ENCODE results near the gene COL18A1.
"Not testable (repeated sequence)": the region's sequence is repeated elsewhere in the genome, so short reads cannot be mapped to it uniquely, and the experiment has no call there.

The COL18A1 gene

DNA sequence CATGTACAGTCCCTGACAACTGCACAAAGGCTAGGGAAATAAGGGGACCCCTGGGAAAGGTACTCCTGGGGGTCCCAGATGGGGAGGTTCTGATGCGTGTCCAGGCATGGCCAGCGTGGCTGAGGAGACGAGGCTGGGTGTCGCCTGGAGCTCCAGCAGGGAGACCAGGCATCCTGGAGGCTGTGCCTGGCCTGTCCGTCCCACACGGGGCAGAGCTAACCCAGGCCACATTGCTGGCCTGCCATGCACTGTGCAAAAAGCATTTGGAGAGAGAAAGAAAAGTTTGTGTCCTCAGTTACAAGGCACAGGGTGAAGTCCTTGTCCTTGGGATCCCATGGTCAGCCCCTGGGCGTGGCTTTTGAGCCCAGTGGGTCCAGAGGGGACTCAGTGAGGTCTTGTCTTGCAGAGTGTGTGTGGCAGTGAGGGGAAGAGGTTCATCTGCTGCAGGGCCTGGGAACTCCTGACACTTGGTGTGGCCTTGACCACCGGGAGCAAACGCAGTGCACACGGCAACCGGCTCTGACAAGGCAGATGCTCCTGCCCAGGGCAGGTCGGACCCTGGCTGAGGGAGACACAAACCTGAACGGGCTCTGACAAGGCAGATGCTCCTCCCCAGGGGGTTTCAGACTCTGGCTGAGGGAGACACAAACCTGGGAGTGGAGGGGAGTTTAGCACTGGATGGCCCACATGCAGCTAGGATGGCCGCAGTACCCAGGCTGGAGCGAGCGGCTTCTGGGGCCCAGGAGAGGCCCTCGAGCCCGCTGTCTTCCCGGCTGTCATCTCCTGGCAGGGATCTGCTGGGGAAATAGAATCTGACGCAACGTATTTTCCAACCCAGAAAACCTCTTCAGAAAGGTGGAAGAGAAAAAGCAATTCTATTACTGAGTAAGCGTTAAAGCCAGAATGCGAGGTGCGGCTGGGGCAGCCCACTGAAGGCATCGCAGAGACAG, 37.3 kb upstream of the COL18A1 start:
- no peak for DNase-seq

DNA sequence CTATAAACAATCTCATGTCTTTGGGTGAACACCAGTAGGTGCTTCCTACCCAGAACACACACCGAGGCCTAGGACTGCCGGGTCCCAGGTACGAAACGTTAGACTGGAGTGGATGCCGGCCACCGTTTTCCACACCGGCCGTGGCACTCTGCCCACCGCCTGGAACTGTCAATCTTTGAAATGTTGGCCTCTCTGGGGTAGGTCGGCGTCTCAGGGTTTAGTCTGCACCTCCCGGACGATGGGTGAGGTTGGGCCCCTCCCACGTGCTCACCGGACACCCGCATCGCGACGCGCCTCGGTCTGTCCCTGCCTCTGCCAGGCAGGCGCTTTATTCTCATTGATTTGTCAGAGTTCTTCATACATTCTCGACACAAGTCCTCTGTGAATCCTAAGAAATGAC, 35.9 kb upstream of the COL18A1 start:
- DNase-seq = not testable (repeated sequence)

DNA sequence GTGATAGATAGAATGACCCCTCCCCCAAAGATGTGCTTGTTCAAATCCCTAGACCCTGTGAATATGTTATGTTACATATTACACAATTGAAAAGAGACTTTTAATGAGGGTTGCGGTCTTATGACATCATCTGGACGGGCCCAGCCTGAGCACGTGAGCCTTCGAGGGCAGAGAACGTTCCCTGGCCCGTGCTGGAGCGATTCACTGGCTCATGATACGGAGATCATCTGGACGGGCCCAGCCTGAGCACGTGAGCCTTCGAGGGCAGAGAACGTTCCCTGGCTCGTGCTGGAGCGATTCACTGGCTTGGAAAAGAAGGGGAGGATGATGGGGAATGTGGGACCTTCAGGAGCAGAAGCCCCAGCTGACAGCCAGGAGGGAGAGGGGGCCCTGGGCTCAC, 34.4 kb upstream of the COL18A1 start:
- DNase-seq = no peak

DNA sequence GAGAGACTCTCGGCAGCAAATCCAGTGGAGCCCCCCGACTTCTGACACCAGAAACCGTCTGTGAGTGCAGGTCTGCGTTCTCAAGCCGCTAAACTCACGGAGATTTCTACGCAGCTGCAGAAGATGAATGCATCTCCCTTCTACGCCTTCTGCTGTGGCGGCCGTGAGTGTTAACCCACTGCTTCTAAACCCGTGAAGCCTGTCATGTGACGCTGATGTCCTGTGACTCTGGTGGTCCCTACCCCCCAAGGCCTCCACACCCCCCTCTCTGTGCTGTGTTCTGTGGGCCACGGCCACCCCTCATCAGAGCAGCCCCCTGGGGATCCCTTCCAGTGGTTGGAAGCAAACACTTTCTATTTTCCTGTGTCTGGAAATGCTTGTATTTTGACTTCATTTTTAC, 33.9 kb upstream of the COL18A1 start:
- no peak for DNase-seq

DNA sequence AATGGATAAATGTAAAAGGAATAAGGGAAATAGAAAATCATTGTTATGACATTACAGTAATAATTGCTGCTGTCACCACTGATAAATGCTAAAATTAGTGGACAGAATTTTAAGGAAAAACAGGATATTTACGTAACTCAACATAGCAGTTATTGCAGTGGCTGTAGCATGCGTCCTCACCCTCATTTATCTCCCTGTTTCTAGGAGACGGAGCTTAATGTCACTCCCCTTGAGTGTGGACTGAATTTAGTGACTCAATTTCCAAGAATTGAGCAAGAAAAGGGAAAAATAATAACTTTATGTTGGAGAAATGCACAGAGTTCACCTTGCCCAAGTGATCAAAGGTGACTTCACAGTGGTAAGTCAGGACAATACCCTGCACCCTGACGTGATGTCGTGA, 33.3 kb upstream of the COL18A1 start:
- DNase-seq = no peak

DNA sequence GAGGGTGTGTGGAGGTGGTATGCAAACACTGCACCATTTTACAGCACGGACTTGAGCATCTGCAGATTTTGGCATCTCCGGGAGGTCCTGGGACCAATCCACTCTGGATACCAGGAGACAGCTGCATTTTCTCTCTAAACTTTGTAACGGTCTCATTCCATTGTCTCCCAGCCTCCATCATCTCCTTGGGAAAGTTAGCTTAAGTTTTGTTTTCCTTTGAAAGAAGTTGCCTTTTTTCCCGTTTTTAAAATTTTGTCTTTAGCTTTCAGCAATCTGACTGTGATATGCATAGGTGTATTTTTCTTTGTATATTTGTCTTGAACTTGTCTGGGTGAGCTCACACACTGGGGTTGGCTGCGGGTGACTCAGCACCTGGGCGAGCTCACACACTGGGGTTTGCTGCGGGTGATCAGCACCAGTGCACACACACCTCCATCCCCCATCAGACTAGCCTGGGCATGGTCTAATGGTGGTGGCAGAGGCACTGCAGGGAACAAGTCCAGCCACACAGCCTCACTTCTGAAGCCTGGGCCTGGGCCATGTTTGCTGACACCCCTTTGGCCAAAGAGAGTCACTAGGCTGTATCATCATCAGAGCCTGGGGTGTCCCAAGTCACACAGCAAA, 32.1 kb upstream of the COL18A1 start:
- no peak for DNase-seq

DNA sequence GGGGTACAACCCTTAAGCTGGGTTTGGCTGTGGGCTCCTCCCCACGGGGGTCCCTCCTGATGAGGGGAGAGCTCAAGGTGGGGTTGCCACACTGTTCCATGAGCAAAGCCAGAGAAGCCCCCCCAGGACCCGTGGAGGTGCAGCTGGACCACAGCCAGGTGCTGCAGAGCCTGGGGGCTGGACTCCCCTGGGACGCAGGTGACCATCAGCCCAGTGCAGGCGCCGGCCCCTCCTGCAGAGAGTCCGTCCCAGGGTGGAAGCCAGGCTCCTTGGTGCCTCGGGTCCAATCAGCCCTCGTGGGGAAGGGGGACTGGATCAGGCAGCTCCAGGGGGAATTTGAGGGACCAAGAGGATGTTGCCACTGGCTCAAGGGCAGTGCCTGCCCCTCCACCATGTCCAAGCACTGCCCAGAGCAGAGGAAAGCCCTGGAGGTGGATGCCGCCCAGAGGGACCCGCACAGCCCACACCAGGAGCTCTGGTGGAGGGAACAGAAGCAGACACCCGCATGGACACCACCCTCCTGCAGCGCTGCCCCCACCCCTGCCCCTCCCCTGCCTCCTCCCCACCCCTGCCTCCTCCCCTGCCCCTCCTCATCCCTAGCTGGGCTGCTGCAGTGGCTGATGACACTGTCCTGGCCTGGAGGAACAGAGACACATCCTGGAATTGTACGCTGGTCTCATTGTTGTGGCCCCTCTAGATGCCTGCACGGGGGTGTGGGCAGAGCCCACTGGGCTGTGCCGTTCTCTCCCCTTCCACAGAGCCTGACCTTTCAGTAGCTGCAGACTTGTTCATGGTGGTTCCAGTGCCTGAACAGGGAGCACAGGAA, 30.8 kb upstream of the COL18A1 start:
- DNase-seq = no peak

DNA sequence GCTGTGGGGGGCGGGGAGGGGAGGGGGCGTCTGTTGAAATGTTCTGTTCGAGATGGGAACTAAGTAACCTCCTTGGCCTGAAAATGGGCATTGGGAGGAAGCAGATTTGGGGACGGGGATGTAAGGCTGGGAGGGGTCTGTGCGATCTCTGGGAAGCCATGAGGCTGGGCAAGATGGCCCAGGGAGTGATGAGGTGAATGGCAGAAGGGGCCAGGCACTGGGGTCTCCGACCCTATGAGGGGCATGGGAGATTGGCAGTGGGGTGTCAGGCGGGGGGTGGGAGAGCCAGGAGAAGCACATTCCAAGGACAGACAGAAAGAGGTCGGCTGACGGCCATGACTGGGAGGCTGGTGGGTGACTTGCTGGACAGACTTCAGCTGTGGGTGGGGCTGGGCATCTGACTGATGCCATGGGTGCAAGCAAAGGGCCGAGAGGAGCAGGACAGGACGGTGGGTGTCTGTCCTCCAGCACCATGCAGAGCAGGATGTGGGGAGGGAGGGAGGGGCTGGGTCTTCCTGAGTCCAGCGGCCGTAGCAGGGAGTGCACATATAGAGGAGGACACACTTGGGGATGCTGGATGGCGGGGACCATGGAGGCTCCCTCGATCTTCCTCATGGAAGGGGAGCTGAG, 30.0 kb upstream of the COL18A1 start:
- no peak for DNase-seq

DNA sequence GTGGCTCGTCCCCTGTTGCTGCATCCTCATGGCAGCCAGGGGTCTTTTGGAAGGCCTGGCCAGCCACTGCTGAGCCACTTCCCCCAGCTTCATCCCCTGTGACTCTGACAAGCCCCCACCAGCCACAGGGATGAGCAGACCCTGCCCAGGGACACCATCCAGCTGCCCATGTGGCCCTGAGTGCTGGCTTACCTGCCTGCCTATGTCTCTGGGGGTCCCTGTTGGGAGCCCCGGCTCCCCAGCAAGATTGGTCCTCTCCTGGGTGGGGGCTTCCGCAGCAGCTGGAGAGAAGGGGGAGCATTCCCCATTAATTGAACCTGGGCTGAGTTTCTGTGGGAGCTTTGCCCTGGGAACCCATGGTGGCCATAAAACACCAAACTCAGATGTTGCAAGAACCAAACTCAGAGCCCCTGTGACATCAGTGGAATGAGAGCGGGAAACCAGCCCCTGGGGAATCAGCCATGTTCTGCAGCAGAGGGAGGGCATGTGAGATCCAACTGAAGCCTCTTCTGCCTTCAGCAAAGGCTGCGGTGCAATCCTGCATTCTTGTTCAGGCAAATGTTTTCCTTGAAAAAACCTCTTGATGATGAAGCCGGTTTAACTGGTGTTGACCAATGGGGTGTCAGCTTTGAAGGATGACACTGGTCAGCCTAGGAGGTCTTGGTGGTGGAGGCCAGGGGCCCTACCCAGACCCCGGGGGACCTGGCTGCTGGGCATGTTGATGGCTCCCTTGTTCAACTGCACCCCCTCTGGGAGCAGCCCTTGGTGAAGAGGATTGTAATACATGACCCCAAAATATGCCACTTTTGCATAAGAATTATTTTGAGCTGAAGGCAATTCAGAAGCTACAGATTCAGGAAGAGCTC, 28.3 kb upstream of the COL18A1 start:
- no peak for DNase-seq

DNA sequence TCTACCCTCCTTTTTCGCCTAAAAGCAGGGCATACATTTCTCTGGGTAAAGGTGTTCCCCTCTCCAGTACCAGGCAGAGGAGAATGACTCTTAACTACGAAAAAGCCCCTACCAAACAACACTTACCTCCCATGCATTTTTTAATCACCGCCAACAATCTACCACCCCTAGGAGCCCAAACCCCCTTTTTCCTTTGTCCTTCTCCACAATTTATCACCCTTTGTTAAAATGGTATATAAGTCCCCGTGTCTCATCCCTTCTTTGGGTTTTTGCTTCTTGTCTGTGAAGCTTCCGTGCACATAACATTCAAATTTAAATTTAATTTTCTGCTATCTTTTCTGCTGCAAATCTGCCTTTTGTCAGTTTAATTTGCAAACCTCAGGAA, 27.6 kb upstream of the COL18A1 start:
- DNase-seq = no peak

DNA sequence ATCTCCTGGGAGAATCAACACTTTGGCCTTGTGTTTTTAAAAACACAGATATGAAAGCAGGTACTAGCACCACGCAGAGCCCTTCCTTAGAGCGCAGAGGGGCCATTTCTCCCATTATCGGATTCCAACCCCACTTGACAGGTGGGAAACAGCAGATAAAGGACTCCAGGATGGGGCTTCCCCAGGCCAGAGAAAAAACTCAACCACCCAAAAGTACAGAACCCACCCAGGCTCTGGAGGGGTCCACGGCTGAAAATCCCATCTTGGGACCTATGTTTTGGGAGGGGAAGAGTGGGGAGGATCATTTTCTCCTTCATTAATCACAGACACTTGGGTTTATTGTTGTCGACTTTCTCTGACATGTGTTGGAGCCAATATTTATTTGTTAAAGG, 27.1 kb upstream of the COL18A1 start:
- DNase-seq = no peak

DNA sequence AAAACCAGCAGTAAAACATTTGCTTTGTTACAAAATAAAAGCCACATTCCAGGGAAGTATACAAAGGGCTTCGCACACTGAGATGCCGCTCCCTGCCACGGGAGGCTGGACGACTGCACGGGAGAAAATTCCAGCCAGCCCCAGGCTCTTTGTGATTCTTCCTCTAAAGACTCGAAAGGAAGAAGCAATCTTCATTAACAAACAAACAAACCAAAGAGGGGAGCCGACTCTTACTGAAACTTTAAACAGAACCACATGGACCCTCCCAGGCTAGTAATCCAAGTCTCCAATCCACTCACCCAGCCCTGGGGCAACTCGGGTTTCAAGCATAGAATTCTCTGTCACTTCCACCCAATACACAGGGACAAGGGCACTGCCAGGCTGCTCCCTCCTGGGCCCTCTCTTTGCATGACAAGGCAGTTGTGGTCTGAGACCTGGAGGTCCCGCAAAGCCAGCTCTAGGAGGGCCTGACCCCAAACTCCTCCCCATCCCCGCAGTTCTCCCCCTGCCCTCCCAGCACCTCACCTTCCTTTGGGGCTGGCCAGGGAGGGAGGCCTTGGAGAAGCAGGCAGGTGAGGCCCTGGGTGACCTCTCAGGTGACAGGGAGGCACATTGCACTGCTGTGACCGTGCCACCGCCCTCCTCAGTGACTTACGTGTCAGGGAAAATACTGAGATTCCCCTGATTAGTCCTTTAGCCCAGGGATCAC, 26.6 kb upstream of the COL18A1 start:
- no peak for DNase-seq

DNA sequence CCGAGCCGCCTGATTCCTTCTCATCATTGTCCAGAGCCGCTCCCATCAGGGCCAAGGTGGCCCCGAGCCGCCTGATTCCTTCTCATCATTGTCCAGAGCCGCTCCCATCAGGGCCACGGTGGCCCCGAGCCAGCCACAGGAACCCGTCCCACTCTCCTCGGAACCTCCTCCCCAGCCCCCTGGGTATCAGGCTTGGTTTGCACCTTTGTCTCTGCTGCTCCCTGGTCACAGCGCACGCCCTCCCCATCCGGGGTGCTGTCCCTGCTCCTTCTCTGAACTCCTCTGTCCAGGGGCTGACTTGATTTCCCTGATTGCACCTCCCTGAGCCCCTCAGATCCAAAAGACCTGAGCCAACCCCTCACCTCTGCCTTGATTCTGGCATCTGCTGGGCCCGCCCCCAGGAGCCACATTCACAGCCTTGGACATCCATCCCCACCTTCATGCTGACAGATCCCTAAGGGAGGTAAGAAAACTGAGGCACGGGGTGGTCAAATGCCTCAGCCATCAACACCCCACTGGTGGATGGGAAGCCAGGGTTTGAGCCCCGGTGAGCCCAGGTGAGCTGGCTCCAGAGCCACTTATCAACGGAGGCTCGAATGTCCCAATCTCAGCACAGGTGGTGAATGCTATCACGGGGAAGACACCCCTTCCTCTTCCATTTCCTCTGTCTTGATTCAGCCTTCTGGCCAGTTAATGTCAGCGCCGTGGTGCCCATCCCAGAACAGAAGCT, 25.6 kb upstream of the COL18A1 start:
- no peak for DNase-seq

DNA sequence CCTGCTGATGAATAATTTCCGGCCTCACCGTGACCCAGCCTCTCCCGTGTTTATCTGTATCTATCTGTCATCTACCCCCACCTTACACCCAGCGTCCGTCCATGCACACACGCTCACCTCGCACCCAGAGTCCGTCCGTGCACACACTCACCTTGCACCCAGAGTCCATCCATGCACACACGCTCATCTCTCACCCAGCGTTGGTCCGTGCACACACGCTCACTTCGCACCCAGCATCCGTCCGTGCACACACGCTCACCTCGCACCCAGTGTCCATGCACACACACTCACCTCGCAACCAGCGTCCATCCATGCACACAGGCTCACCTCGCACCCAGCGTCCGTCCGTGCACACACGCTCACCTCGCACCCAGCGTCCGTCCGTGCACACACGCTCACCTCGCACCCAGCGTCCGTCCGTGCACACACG, 25.0 kb upstream of the COL18A1 start:
- DNase-seq = no peak

DNA sequence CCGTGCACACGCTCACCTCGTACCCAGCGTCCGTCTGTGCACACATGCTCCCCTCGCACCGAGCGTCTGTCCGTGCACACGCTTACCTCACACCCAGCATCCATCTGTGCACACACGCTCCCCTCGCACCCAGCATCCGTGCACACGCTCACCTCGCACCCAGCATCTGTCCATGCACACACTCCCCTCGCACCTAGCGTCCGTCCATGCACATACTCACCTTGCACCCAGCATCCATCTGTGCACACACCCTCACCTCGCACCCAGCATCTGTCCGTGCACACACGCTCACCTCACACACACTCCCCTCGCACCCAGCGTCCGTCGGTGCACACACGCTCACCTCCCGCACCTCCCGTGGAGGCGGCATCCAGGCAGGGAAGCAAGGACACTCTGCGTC, 24.4 kb upstream of the COL18A1 start:
- no peak for DNase-seq

DNA sequence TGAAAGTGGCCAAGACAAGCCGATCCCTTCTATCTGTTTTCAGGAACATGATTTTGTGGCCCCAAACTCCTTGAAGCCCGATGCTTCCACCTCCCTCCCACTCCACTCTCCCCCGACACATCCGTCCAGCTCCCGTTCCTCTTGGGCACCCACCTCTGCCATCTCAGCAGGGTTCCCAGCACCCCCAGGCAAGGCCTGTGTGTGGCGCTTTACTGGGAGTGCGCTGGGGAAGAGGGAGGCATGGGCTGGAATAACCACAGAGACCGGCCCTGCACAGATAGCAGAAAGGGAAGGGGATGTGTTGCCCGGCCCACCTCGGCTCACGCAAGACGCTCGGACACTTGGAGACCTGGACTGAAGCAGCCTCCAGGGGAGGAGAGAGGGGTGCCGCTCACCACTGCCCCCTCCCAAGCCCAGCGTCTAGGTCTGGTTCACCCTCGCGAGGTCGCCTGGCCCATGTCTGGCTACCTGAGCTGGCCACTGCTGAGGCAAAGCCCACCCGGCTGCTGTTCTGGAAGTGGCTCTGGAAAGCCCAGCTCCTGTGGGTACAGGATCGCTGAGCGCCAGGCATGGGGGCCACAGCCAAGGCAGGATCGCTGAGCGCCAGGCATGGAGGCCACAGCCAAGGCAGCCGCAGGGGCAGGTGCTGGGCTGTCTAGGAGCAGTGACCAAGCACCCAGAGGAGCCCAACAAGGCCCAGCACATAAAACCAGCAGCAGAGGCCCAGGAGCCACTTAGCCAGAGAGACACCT, 23.8 kb upstream of the COL18A1 start:
- no peak for DNase-seq

DNA sequence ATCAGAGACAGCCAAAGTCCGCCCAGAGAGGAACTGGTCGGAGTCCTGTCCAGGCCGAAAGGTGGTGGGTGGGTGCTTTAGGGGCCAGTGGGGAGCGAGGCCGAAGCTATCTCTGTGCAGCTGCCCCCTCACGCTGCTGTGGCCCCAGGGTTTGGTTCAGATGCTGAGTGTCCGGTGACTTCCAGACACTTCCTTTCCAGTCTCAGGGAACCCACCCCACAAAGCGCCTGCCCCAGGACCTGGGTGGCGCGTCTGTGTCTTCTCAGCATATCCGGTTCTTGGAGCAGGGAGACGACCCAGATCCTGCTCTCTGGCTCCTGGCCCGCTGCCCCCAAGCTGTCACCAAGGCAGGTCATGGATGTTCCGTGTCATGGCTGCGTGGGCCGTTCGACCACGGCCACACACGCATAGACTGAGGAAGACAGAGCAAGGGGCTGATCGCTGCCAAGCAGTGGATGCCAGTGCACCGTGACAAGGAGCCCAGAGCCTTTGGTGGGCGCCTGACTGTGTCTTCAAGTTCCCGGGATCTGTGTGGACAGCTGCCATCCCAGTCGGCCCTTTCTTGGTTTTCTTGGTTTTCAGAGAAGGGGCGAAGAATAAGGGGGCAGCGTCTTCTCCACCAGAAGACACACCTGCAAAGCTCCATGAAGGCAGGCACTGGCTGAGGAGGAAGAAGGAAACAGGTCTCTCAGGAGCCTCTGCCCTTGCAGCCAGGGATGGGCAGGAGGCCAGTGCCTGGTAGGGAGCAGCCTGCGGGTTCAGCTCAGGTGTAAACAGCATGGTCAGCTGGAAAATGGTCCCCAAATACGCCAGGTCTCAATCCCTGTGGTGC, 22.9 kb upstream of the COL18A1 start:
- no peak for DNase-seq

DNA sequence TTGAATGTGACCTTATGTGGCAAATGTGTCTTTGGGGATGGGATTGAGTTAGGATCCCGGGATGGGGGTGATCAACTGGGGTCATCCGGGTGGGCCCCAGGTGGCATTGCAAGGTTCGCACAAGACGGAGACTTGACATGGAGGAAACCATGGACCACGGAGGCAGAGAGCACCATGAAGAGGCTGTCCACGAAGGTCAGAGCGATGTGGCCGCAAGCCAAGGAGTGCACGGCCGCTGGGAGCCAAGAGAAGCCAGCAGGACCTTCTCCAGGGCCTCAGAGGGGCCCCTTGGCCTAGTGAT, 22.3 kb upstream of the COL18A1 start:
- no peak for DNase-seq

DNA sequence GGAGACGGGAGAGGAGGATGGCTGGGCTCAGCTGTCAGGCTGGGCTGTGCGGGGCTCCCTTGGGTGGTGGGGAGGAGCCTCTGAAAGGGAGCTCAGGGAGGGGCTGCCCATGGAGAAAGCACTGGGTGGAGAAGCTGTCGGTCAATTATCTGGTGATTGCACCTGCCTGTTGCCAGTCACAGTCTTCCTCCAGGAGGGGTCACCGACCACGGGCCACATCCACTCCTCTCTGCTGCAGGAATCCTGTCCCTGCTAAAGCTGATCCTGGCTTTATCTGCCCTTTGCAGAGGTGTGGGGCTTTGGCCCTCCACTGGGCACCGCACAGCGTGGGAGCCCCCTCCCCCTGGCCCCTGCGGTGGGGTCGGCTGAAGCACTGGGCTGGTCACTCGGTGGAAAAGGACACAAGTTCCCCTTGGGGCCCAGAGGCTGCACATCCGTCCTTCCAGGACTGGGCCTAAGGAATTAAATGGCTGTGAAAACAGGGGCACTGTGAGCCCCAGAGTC, 21.8 kb upstream of the COL18A1 start:
- peak; percentile 81 for DNase-seq

All from hematopoietic multipotent progenitor cell treated with erythropoietin and hydrocortisone succinate and interleukin-3 and kit ligand, for 6 days (in vitro differentiated cells).